ENCODE data around the gene PAX6. TPM values are rescaled to one million over a fixed set of nuclear protein-coding genes. Genes with fewer than 3 reads are reported as not detected.

The PAX6 gene
- total RNA-seq, 1 donor from 2014 or later, result 7.6 TPM

DNA sequence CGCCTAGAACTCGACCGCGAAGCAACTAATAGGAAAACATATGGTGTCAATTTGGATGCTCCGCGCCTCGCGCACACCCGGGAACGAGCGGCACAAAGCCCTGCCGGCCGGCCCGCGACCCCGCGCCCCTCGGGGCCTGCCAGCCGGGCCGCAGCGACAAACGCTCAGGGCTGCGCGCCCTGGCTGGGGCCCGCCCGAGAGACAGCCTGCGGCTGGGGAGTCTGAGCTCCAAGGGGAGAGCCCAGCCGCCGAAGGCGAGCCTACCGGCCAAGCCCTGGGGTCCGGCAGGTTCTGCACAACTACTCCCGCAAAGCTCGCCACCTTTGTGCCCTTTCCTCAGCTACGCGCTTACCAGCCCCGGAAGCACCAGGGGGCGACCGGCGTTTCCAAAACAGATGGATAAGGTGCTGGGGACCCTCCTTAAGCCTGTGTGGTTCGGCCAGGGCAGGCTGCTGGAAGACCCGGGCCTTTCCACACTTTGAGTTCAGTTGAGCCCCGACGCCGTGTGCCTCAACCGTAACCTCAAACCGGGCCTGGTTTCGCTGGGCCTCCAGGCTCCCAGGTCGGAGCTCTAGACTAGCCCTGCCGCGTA lies 6.0 kb downstream of the PAX6 start:
- H3K4me3 Mint-ChIP-seq (ENCODE audit: low read depth), result peak overlapping the region; percentile 30
- DNase-seq (ENCODE audit: low spot score, unreplicated experiment), result no peak
- H3K27ac Mint-ChIP-seq, result no peak overlapping the region
- peaks cover 8% of the 10 kb centered on the region for H3K4me1 Mint-ChIP-seq (ENCODE audit: low read depth)
- H3K36me3 Mint-ChIP-seq (ENCODE audit: insufficient read depth), result no peaks in the 10 kb centered on the region
- H3K9me3 Mint-ChIP-seq (ENCODE audit: low read depth), result no peaks in the 10 kb centered on the region
- peaks cover 94% of the 10 kb centered on the region for H3K27me3 Mint-ChIP-seq
- TF ChIP-seq, protein P1, sequence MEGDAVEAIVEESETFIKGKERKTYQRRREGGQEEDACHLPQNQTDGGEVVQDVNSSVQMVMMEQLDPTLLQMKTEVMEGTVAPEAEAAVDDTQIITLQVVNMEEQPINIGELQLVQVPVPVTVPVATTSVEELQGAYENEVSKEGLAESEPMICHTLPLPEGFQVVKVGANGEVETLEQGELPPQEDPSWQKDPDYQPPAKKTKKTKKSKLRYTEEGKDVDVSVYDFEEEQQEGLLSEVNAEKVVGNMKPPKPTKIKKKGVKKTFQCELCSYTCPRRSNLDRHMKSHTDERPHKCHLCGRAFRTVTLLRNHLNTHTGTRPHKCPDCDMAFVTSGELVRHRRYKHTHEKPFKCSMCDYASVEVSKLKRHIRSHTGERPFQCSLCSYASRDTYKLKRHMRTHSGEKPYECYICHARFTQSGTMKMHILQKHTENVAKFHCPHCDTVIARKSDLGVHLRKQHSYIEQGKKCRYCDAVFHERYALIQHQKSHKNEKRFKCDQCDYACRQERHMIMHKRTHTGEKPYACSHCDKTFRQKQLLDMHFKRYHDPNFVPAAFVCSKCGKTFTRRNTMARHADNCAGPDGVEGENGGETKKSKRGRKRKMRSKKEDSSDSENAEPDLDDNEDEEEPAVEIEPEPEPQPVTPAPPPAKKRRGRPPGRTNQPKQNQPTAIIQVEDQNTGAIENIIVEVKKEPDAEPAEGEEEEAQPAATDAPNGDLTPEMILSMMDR (IDR thresholded peaks at IDR 0.05; ENCODE audit: unreplicated experiment), result peak; percentile 11

DNA sequence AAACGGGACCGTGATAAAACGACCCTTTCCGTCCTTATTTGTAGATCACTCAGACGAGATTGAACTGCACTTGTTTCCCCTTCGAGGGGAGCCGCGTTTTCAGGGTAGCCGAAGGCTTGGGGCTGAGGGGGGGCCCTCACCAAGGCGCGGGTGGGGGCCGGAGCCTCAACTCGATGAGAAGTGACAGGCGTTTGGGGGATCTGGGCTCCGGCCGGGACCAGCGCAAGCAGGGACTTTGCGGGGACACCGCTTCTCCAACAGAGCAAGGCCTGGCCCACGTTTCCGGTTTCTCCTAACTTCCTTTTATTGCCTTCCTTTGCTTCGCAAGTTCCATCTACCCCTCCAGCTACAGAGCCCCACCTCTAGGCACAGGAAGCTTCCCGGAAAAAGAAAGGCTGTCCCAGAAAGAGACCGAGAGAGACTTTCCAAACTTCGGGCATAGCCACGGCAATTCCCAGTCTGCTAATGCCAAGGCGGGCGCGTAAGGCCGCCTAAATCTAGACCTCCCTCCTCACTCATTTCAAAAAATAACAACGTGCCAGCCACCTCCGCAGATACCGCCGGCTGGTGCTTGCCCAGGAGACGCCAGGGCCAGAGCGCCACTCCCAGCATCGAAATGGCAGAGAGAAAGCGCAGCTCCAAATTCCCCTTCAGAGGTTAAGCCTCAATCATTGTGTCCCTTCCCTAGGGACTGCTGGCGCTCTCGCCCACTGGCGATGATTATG lies 6.6 kb downstream of the PAX6 start:
- H3K27ac Mint-ChIP-seq, result no peak overlapping the region
- no peak for DNase-seq (ENCODE audit: low spot score, unreplicated experiment)
- no peaks in the 10 kb centered on the region for H3K9me3 Mint-ChIP-seq (ENCODE audit: low read depth)
- TF ChIP-seq, protein P1 (IDR thresholded peaks at IDR 0.05; ENCODE audit: unreplicated experiment), result no peak
- peaks cover 95% of the 10 kb centered on the region for H3K27me3 Mint-ChIP-seq
- H3K4me1 Mint-ChIP-seq (ENCODE audit: low read depth), result peaks cover 6% of the 10 kb centered on the region
- peak overlapping the region; percentile 30 for H3K4me3 Mint-ChIP-seq (ENCODE audit: low read depth)
- no peaks in the 10 kb centered on the region for H3K36me3 Mint-ChIP-seq (ENCODE audit: insufficient read depth)

DNA sequence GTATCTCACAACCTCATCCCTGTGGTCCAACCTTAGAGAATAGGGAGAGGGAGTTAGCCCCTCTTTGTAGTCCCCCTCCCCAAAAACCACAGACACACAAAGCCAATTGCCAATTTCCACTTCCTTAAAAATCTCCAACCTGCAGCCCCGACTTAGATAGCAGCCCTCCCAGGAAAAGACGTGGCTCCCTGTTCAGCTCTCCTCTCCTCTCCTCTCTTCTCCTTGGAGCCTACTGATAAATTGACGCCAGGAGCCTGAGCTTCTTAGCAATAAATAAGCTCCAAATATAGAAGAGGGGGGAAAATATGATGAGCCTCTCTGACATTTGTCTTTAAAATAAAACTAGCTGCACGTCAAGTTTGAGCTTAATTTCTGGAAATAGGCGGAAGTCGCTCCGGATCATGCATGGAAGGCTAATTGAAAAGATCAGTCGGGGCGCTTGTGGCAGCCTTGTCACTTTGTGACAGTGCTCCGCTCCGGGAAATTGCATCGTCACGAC lies 7.3 kb downstream of the PAX6 start:
- Mint-ChIP-seq H3K27me3 (peaks cover 95% of the 10 kb centered on the region), H3K36me3 (ENCODE audit: insufficient read depth) (no peaks in the 10 kb centered on the region), H3K9me3 (ENCODE audit: low read depth) (no peaks in the 10 kb centered on the region), H3K27ac (no peak overlapping the region), H3K4me3 (ENCODE audit: low read depth) (no peak overlapping the region), H3K4me1 (ENCODE audit: low read depth) (peaks cover 5% of the 10 kb centered on the region)
- DNase-seq (ENCODE audit: low spot score, unreplicated experiment), result no peak
- TF ChIP-seq, protein P1 (IDR thresholded peaks at IDR 0.05; ENCODE audit: unreplicated experiment), result no peak

DNA sequence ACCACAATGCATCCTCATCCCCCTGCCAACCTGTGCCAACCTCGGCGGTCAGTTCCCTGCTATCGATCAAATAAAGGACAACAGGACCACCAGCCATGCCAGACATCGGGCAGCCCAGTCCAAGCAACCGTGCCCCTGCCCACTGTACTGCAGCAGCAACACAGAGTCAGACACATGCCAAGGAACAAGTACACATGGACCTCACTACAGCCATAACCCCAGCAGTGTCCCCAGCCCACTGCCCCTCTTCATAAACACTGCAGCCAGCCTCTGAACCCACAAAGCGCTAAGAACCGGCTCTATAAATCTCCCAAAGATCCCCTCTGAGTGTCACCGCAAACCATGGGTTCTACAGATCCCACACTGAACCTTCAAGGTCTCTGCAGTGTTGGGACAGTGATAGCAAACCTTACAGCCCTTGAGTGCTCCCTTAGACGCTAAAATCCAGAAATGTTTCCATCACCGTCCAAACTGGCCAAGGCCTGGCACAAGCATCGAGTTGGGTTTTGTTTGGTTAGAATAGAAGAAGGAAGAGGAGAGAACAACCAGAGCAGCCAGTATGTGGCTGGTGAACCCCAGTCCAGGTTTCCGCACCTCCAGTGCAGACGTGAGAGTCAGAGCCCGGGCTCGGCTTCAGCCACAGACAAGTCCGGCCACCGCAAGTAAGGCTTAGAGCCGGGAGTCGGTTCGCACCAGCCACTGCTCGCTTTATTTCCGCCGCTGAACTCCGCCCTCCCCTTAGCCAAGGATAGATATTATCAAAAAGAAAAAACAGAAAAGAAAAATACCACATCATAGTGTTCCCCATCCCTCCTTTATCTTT lies 7.9 kb downstream of the PAX6 start:
- H3K27ac Mint-ChIP-seq, result no peak overlapping the region
- H3K9me3 Mint-ChIP-seq (ENCODE audit: low read depth), result no peaks in the 10 kb centered on the region
- H3K27me3 Mint-ChIP-seq, result peaks cover 95% of the 10 kb centered on the region
- TF ChIP-seq, protein P1 (IDR thresholded peaks at IDR 0.05; ENCODE audit: unreplicated experiment), result no peak
- DNase-seq (ENCODE audit: low spot score, unreplicated experiment), result no peak
- peaks cover 5% of the 10 kb centered on the region for H3K4me1 Mint-ChIP-seq (ENCODE audit: low read depth)
- no peak overlapping the region for H3K4me3 Mint-ChIP-seq (ENCODE audit: low read depth)
- H3K36me3 Mint-ChIP-seq (ENCODE audit: insufficient read depth), result no peaks in the 10 kb centered on the region

DNA sequence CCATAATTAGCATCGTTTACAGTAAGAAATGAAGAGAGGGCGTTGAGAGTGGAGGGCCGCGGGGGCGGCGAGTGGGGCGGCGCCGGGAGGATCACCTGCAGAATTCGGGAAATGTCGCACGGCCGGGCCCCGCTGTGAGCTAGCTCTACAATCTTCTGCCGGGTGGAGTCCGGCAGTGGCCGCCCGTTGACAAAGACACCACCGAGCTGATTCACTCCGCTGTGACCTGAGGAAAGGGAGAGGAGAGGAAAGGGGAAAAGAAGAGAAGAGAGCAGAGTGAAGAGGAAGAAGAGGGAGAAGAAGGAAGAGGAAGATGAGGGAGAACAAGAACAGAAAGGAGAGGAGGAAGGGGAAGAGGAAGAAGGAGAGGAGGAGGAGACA lies 8.5 kb downstream of the PAX6 start:
- Mint-ChIP-seq H3K36me3 (ENCODE audit: insufficient read depth) (no peaks in the 10 kb centered on the region), H3K4me1 (ENCODE audit: low read depth) (peaks cover 5% of the 10 kb centered on the region), H3K27me3 (peaks cover 95% of the 10 kb centered on the region), H3K27ac (no peak overlapping the region), H3K4me3 (ENCODE audit: low read depth) (no peak overlapping the region), H3K9me3 (ENCODE audit: low read depth) (no peaks in the 10 kb centered on the region)
- no peak for DNase-seq (ENCODE audit: low spot score, unreplicated experiment)
- TF ChIP-seq, protein P1 (IDR thresholded peaks at IDR 0.05; ENCODE audit: unreplicated experiment), result no peak

Measured in progenitor cell of endocrine pancreas (in vitro differentiated cells).